Left lobe of liver (tissue), 2 donors: ENCODE measurements around the gene PRKN. TPM values are rescaled to one million over a fixed set of nuclear protein-coding genes. Genes with fewer than 3 reads are reported as not detected.

Source experiments
- ATAC-seq: fragments of 200-7000 bp; cut with Tn5 transposase; one replicate; pipeline ENCODE4 v1.9.1; 2020; ENCODE audit warnings: mild to moderate bottlenecking, moderate library complexity
- DNase-seq: peaks from one replicate; pipeline ENCODE4 v3.0.0-alpha.2; 2020; ENCODE audit warnings: low spot score
- total RNA-seq: library from RNA; stranded (reverse); gene quantifications from one replicate; pipeline ENCODE4 v1.2.1, GENCODE V29; 2021
- donor health status: DM: no; HTN: no; CAD: no; lungs with moderate emphysema.
- donor health status: DM: no; HTN: yes; CAD: no.

PRKN gene
- total RNA-seq, 1 donor from 2014 or later = 1.2 TPM

DNA sequence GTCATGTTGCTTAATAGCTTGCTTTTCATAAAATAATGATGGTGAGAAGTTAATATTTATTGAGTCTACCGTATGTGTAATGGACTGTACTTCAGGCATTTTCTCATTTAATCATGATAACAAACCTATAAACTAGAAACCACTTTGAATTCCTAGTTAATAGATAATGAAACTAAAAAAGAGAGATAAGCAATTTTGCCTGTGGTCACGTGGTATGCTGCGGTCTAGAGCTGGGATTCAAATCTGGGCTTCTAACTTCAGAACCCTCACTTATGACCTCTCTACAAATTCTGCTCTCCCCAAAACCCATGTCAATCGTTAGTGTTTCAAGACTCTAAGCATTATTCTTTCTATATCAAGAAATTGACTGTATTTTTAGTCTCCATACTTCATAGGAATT lies 700.7 kb downstream of the PRKN start:
- ATAC-seq (peak; percentile 79), DNase-seq (no peak)

DNA sequence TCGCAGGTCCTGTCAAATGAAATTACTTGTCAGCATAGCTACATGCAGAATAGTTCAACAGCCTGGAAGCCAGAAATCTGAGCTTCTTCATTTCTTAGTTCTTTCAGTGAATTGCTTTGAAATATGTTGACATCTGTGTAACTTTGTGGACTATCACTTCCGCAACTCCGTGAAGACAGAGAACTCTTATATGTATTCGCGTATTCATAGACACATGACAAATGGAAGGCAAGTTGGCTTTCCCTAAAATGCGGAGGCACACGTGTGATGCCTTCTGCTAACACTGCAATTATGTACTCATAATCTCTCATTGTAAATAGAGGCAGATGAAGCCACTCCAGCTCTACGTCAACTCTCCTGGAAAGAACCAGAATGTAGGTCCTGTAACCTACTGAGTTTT lies 701.5 kb downstream of the PRKN start:
- DNase-seq (no peak), ATAC-seq (no peak)

DNA sequence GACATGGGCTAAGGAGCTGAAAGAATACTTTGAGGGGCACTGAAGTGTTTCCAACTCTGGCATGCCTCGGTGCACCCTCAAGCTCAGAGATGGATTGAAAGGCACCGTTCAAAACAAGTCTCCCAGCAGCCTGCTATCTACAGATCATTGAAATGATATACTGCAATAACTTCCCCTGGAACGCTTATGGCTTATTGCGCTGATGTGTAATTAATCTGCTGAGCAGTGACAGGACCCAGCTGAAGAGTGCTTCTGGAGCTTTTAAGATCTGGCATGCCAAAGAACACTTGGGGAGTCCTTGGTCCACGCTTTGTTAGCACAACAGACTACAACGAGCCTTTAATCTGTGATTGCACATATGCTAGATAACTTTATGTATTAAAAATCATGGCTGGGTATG lies 708.2 kb downstream of the PRKN start:
- no peak for DNase-seq
- no peak for ATAC-seq

DNA sequence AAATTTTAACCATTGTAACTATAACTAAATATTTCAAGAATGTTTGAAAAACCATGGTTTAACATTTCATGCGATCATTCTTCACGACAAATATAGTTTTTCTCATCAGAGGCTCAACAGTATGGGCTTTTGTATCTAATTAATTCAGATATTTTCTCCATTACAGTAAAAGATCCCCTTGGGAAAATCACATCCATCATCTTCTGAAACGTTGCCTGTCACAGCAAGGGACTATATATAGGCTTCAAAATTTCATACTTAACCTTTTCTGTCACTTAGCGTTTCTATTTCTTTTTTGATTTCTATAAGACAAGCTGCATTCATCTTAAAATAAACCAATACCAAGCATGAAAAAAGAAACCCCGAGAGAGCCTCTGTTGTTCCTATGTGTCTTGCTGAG lies 710.0 kb downstream of the PRKN start:
- DNase-seq (no peak), ATAC-seq (no peak)

DNA sequence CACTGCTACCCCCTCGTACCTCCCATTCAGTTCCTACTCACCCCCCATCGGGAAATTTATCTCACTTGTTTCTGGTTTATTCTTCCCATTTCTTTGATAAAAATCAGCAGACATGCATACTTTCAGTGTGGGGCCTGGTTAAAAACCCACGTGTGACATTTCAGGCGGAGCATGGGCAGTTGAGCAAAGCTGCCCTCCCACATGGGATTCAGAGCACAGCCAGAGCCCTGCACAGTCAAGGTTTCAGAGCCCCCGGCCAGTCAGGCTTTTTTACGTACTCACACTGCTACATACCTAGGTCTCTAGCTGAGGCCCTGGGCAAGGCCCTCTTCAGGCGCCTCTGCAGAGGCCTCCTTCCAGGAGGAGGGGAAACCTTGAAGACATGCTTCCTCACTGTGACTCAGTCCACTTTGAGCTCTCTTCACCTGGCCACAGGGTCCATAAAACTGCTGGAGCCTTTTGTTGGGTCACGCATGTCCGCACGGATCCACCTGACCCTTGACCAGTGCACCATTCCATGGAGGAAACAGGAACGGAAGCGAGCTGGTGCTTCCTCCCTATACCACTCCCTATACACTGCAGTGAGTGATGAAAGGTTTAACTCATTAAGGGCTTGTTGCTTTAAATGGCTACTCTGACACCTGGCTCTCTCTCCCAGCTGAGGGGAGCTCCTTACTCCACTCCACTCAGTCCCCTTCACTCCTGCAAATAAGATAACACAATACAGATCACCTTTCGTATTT lies 713.3 kb downstream of the PRKN start:
- DNase-seq (no peak), ATAC-seq (no peak)

DNA sequence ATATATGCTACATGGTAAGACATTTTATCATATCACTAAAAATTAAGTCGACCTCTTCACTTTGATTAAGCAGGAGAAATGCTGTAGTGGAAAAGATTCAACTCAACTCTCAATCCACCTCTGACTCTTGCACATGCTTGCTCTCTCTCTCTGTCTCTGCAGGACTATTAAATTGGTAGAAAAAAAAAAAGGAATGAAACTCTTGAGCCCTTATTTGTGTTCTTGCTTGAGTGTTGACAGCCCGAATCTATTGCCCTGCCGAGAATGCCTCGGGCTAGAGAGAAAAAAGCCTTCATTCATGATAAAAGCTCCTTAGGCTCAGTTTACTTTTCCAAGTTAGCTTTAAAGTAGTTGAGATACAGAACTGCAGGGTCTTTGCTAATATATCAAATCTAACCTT lies 722.2 kb downstream of the PRKN start:
- ATAC-seq (no peak), DNase-seq (no peak)

DNA sequence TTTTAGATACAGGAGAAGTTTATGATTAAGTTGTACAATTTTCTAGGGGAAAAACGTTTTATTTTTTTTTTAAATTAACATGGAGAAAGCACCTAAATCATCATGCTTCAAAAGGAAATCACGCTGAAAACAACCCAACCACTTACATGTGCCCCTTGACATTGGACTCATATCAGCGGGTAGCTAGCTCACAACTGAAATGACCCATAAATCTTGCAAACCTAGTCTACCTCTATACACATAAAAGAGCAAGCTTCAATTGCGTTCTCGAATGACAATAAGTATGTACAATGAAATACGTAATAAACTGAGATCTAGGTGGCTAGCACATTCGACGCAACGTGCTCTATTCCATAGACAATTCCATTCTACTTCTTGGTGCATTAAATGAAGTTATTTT lies 730.8 kb downstream of the PRKN start:
- ATAC-seq (no peak), DNase-seq (no peak)

DNA sequence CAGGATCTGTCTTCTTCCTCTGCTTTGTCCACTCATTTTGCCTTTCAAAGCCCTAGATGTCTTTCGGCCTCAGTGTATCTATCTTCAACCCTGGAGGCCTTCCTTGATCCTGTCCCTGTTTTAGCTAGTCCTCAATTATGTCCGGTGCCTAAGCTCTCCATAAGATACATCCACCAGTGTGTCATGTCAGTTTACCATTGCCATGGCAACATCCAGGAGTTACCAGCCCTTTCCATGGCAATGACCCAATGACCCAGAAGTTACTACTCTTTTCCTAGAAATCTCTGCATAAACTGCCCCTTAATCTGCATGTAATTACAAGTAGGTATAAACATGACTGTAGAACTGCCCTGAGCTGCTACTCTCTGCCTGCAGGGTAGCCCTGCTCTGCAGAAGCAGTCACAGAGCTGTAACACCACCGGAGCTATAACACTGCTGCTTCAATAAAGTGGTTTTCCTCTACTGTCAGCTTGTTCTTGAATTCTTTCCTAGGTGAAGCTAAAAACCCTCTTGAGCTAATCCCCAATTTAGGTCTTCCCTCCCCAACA lies 741.6 kb downstream of the PRKN start:
- ATAC-seq (no peak), DNase-seq (no peak)

DNA sequence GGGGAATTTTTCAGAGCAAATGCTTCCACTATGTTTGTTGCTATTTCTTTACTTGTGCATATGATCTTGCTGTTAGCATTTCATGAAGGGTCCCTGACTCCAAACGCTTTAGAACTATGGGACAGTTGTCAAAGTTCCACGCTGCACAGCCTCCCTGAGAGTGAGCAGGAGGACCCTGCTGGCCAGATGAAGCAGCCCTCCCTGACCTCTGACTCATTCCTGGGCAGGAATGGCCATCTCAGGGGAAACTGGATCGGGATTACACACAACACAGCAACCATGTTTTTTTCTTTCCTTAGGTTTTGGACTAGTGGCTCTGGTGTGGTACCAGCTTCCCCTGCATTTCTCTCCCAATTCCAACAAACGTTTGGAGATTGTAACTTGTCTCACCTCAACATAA lies 742.9 kb downstream of the PRKN start:
- no peak for ATAC-seq
- no peak for DNase-seq

DNA sequence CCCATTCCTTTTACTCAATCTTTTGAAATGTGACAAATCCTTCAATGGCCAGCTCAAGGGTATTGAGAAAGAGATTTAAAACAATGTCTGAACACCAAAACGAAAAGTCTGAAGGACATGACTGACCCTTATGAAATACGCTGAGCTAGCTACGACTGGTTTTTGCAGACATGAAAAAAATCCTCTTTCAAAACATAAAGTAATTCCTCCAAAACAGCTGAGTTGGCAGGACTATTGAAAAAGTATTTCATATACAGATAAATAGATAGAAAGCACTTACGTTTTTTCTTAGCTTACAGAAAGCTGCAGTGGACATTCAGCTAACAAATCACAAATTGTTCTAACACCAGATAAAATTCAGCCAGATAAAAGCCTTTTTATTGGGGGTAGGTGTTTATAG lies 751.0 kb downstream of the PRKN start:
- DNase-seq (no peak), ATAC-seq (no peak)

DNA sequence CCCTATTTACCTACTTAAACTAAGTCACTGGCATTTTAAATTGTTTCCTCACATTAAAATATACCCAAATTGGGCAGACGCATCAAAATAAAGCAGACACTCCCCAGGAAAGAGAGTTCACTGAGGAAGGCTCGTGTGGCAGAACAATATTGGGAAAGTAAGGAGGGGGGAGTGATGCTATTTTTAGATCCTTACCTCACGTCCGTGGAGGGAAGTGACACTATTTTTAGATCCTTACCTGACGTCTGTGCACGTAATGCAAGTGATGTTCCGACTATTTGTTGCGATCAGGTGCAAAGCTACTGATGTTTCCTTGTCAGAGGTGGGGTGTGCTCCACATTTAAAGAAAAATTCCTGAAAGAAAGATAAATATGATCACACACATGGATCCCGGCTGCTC lies 754.5 kb downstream of the PRKN start:
- DNase-seq (no peak), ATAC-seq (no peak)

DNA sequence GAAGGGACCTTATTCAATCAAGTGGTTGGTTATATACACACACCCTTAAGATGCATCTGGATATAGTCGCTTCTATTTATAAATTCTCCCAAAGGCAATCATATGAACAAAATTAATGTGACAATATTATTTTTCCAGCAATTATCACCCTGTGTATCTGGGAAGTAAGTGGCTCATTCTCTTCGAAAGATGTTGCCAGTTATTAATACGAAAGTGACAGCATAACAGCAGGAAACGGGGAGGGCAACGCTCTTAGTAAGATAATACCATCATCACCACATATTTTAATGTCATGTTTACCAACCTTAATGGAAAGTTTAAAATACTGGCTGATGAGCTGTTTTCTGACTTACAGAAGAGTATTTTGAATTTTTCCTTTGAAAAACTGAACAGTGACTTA lies 756.5 kb downstream of the PRKN start:
- ATAC-seq (no peak), DNase-seq (no peak)

DNA sequence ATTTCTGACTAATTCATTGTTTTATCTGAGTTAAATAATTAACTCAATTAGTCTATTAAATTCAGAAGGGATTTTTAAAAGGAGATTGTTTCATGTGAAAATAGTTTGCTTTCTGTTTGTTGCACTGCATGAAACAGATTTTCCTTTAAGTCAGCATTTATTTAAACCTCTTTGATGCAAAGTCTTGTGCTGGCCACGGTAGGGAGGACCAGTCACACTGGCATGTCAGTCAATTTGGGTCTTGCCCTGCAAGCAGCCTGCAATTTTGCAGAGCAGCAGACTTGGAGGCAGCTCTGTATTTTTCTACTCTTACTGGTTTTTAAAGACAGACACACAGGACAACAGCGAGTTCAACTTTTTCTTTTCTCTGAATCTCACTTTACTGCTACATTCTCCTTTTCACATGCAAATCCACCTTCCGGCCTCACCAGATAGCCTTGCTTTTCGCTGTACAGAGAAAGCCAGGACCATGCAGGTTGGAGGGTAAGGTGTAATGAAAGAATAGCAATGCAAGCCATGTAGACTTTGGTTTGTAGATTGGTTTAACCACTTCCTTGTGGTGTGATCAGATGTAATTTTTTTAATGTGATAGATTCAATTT lies 763.8 kb downstream of the PRKN start:
- ATAC-seq (no peak), DNase-seq (no peak)

DNA sequence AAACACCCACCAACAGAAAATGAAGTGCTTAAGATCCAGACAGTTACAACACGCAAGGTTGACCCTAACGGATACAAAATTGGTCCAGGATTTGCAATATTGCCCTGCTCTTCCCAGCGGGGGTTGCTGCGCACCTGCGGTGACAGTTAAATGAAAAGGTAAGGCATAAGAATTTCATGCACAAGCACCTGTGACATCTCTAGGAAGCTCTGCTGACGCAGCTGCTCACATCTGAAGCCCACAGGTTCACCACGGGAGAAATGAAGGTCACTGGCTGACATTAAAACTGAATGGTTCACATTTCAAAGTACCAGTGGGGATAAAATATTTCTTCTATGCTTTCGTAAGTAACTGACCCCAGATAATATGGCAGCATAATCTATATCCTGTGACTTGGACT lies 764.4 kb downstream of the PRKN start:
- DNase-seq (no peak), ATAC-seq (no peak)

DNA sequence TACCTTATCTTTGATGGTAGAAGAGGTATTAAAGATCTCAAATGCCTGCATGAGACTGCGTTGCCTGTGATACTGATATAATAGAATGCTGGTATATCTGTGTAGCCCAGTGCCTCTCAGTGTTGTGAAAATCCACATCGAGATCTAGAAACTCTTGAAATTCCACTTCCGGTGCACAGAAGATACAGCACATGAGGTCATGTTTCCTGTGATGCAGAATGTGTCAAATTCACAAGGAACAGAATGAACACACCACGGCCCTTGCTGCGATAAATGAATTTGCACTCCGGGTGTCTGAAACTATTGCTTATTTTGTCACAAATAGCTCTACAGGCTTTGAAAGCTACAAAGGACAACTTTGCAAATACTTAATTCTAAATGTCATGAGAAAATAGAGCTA lies 765.8 kb downstream of the PRKN start:
- ATAC-seq (no peak), DNase-seq (no peak)

DNA sequence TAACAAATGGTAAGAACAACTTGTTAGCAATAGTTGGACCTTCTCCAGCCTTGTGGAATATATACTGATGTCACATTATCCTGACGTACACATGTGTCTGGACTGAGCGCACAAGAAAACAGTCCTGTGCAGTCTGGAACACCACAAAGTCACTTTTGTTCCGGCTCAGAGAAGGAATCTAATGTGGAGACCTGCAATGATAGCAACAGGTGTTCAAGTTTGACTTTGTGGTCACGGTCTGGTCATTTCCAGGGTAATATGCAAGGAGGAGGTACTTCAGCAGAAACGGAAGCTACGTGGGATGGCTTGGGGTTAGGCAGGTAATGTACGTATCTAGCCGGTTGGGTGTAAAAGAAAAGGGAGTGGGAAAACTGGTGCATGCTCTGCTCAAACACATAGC lies 766.5 kb downstream of the PRKN start:
- ATAC-seq = no peak
- no peak for DNase-seq

DNA sequence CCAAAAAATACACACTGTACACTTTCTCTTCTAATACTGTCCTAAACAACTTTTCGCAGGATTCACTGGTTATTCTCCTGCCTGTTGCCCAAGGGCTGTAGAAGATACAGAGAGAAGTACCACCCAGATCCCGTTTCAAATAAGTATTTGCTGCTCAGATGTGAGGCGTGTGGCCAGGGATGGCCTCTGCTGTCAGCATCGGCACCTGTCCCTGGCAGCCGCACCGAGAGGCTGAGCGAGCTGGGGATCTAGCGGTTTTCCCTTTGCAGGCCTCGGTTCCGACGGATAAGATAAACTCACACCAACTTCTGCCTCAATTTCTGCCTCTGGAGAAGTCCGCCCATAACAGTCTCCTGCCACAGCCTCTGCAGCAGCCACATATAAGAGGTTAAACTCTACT lies 768.5 kb downstream of the PRKN start:
- ATAC-seq (no peak), DNase-seq (no peak)

DNA sequence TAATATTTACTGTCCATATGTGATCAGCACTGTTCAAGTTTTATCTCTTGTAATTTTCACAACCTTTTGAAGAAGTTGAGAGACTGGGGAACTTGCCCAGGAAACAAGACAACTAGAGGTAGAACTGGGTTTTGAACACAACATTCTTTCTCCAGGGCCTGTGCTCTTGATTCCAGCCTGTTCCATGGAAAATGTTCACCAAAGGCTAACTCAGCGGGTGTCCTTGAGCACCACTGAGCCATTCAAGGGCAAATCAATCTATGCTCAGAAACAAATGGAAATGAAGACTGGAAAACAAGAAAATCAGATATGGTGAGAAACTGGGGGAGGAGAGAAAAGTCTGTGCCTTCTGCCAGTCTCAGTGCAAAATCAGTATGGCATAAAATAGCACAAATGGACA lies 771.5 kb downstream of the PRKN start:
- no peak for DNase-seq
- ATAC-seq = no peak

DNA sequence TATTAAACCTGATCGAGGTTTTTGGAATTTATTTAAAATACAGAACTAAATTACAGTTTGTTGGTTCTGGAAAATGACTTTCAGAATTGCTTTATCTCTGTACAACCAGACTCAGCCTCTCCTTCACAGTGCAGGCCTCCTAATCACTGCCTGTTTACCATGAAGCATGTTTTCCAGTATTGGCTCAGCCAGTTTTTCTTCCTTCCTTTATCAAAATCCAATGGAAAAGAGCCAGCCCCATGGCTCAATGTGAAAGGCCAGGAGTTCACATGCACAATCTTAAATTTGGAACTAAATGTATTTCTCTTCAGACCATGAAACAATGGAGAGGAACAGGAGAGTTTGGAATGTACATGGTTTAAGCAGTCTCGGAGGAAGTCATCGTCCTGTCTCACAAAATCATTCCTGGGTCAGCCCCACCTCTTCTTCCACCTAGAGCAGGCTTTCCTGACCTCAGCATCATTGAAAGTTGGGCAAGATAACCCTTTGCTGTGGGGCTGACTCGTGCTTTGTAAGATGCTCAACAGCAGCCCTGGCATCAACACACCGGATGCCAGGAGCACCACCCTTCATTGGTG lies 772.8 kb downstream of the PRKN start:
- peak; percentile 55 for ATAC-seq
- DNase-seq = no peak

DNA sequence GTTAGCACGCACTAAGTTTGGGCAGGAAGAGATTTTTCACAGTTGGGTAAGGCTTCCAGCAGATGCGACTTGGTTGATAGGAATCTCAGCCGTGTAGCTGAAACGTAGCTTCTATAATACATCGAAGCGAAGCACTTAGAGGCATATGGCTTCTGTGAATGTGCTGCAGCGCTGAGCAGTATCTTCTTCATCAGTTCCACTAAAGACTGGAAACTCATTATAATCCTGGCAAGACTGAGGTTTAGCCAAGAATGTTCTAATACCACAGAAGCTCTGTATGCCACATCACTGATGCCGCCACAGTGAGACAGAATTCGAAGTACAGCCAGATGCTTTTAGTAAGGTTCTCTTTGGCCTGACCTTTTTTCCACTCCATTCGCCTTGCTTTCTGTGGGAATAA lies 773.5 kb downstream of the PRKN start:
- ATAC-seq = no peak
- no peak for DNase-seq

DNA sequence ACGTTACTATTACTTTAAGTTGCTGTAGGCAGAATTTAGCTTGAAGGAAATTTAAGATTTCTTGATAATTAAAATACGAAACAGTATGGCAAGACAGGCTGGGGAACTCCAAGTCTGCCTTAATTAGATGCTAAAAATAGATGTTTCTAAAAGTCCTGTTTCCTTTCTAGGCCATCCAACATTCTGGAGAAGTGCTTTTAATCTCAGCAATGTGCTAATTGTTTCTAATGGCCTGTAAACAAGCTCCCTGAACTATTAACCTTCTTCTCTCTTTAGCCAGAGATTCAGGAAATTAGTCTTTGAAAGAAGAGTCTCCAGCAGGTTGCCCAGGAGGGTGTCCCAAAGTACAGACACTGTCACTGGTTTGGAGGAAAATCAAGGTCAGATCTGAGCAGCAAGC lies 776.4 kb downstream of the PRKN start:
- no peak for ATAC-seq
- DNase-seq = no peak

DNA sequence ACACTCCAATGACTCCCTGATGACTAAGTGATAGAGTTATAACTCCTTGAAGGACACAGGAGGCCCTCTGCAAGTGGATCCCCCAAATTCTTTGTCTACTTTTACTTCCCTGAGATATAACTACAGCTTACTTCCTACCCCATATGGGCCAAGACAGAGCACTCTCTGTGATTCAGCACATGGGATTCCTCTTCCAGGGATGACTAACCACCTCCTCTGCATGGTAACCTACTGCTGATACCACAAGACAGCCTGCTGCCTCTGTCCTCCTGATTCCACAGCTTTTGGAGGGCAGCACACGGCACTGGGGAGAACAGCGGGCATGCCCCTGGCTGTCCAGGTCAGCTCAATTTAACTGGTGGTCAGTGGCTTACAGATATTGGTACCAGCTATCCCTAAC lies 778.0 kb downstream of the PRKN start:
- DNase-seq (no peak), ATAC-seq (no peak)
